Panc1 (cell line): ENCODE data around the gene RPS13. TPM values are rescaled to one million over a fixed set of nuclear protein-coding genes. Genes with fewer than 3 reads are reported as not detected.
A peak's percentile ranks its signal among the peaks of the same experiment; 100 is the strongest.

Source experiments
- ATAC-seq: fragments of 200-7000 bp; cut with Tn5 transposase; 2 replicates; pipeline ENCODE4 v1.9.1; 2020; ENCODE audit warnings: mild to moderate bottlenecking, moderate library complexity
- Bru-seq: library from RNA; stranded (reverse); fragments of 400-500 nt; gene quantifications from one replicate; lab custom pipeline; 2021; lab: Mats Ljungman, UMichigan
- BruChase-seq, 2 experiments: library from RNA; stranded (reverse); fragments of 400-500 nt; gene quantifications; one replicate each; lab custom pipeline; 2021; lab: Mats Ljungman, UMichigan
- BruUV-seq: library from RNA; stranded (reverse); fragments of 400-500 nt; replicated peaks from 2 replicates; lab custom pipeline; 2021; lab: Mats Ljungman, UMichigan
- CTCF ChIA-PET: fragments of 300-600 bp; sonication (Branson Sonifier 250); formaldehyde crosslinking; loops from one replicate; lab custom pipeline; 2022; ENCODE audit warnings: antibody characterized with exemption; lab: Charles Lee
- POLR2A ChIA-PET: fragments of 300-600 bp; sonication (Branson Sonifier 250); formaldehyde crosslinking; loops from one replicate; lab custom pipeline; 2022; ENCODE audit warnings: antibody characterized with exemption; lab: Charles Lee
- DNase-seq: peaks from one replicate; pipeline ENCODE4 v3.0.0-alpha.2; 2010; ENCODE audit warnings: low read depth, low spot score
- H3K27ac ChIP-seq: 2 replicates; pipeline ENCODE4 v1.5.1; 2011; ENCODE audit warnings: mild to moderate bottlenecking, low read length, inconsistent platforms
- H3K27me3 ChIP-seq: fragments of 200-500 bp; sonication (Bioruptor generic); 2 replicates; pipeline ENCODE4 v1.6.0; 2014; ENCODE audit warnings: low read length, inconsistent platforms; ENCODE audit not compliant: control insufficient read depth, insufficient read depth
- H3K36me3 ChIP-seq: fragments of 200-500 bp; sonication (Bioruptor generic); 2 replicates; pipeline ENCODE4 v1.5.1; 2014; ENCODE audit warnings: inconsistent platforms, mild to moderate bottlenecking, low read length, moderate library complexity; ENCODE audit not compliant: control insufficient read depth, insufficient read depth
- H3K4me1 ChIP-seq: 2 replicates; pipeline ENCODE4 v1.5.1; 2011; ENCODE audit warnings: inconsistent platforms, mild to moderate bottlenecking, low read length, moderate library complexity; ENCODE audit not compliant: control insufficient read depth, insufficient read depth
- H3K4me3 ChIP-seq, 2 experiments: 2 replicates each; pipeline ENCODE4 v1.5.1; 2011 to 2012; ENCODE audit warnings: low read depth in 2 of 2, low read length in 2 of 2, mild to moderate bottlenecking in 2 of 2, inconsistent platforms in 1 of 2, moderate library complexity in 1 of 2
- H3K9me3 ChIP-seq: fragments of 200-500 bp; sonication (Bioruptor generic); 2 replicates; pipeline ENCODE4 v1.5.1; 2014; ENCODE audit warnings: low read depth, mild to moderate bottlenecking, inconsistent platforms, low read length, moderate library complexity; ENCODE audit not compliant: control insufficient read depth, insufficient read depth
- POLR2AphosphoS5 ChIP-seq: IDR thresholded peaks from 2 replicates; pipeline ENCODE4 v1.6.1; 2012; ENCODE audit warnings: mild to moderate bottlenecking, low read depth, low read length, moderate library complexity
- SIN3A ChIP-seq: IDR thresholded peaks from 2 replicates; pipeline ENCODE4 v1.6.1; 2012; ENCODE audit warnings: low read depth, mild to moderate bottlenecking, low read length, moderate library complexity, borderline replicate concordance; ENCODE audit not compliant: insufficient read depth
- TCF7L2 ChIP-seq: IDR thresholded peaks from 2 replicates; pipeline ENCODE4 v1.6.1; 2011; ENCODE audit warnings: mild to moderate bottlenecking, low read depth, low read length, inconsistent platforms
- in situ Hi-C: cut with HindIII; loops from 2 replicates; pipeline ENCODE4 v1.10.0; 2016; ENCODE audit warnings: low sequenced_read_pairs, low pct_unique_long_range_greater_than_20kb
- intact Hi-C: fragments of 100-400 bp; cut with micrococcal nuclease; formaldehyde crosslinking; loops from one replicate; pipeline ENCODE4 v1.10.0; 2022; ENCODE audit not compliant: unreplicated experiment
- long read RNA-seq: library from polyadenylated mRNA; unstranded; transcript quantifications from one replicate; pipeline ENCODE4 v2.0.0, GENCODE V29; 2021; ENCODE audit not compliant: unreplicated experiment
- polyA plus RNA-seq: library from polyadenylated mRNA; unstranded; fragments of >200 nt; gene quantifications from one replicate; pipeline ENCODE4 v1.2.1, GENCODE V29; 2012; ENCODE audit warnings: missing spikeins; ENCODE audit not compliant: insufficient read length
- total RNA-seq: library from RNA; stranded (reverse); gene quantifications from one replicate; pipeline ENCODE4 v1.2.1, GENCODE V29; 2021; ENCODE audit not compliant: unreplicated experiment
- TF ChIP-seq, protein P1 (sequence below), 2 experiments: IDR thresholded peaks; 2 replicates each; pipeline ENCODE4 v1.6.1; 2011 to 2012; ENCODE audit warnings: low read depth in 2 of 2, control low read depth in 1 of 2, low read length in 1 of 2, mild to moderate bottlenecking in 1 of 2, moderate library complexity in 1 of 2; ENCODE audit not compliant: insufficient read depth in 1 of 2
- TF ChIP-seq, protein P2 (sequence below): fragments of 450-650 bp; IDR thresholded peaks from 2 replicates; pipeline ENCODE4 v1.5.1; 2017; ENCODE audit warnings: mild to moderate bottlenecking

The RPS13 gene
- total RNA-seq (882 TPM), Bru-seq, nascent RNA (percentile 99 among the genes with signal in this experiment), BruChase-seq, experiment 1, labeled RNA remaining after a 2-hour chase (percentile 99 among the genes with signal in this experiment), BruChase-seq, experiment 2, labeled RNA remaining after a 6-hour chase (percentile 100 among the genes with signal in this experiment)
- polyA plus RNA-seq: 1,181 TPM
- long read RNA-seq, transcript RPS13-207 (2 exons, 594 nt): minor isoform, 218 of 755 reads
- long read RNA-seq, transcript RPS13-202 (6 exons, 646 nt): major isoform, 517 of 755 reads
- long read RNA-seq, transcript RPS13-203 (5 exons, 664 nt): minor isoform, 9 of 755 reads
- long read RNA-seq, partial matches to known transcripts: 3 of 755 reads
- long read RNA-seq, other reads (novel, unspliced or antisense): 4 of 755 reads

DNA sequence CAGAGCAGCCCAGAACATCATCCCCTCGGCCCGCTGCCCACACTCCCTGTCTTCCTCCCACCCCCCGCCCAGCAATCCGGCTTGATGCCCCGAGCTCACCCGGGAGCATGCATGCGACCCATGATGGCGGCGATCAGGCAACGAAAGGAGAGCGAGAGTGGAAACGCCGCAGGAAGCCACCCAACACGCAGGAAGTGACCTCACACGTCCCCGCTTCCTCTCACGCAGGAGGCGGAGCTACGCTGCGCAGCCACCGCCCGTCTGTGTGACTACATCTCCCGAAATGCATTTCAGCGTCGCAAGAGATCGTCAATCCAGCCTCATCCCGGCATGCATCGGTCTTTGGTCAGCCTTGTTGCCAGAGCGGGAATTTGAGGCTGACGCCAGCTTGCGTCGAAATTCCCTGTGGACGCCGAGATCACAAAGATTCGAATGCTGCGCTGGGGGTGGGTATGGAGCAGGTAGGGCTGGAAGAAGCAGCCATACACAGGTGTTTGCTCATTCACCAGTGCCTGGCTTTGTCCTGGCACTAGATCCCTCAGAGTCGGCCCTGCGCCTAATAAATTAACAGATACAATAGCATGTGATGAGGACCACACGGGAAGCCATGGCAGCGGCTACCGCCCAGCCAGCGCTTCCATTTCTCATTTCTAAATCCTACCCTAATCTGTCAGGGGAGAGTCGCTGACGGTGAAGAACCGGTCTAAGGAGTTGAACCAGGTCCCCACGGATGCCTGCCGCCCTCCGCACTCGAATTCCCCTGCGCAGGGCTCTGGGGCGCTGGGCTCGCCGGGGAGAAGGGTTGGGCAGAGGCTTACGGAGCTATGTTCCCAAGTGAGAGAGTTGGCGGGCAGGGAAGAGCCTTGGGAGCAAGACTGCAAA, at the start of gene RPS13:
Gene RPS13 (minus strand): TSS at position 148 of the 882 bp plus-strand sequence. CDS start 26 bp downstream, at position 122.
- in situ Hi-C loops: no loop called here
- ATAC-seq (peak; percentile 98), DNase-seq (peak; percentile 95)
- H3K9me3 ChIP-seq: no peaks in the 10 kb centered on the region
- TF ChIP-seq POLR2AphosphoS5: peak; percentile 99
- peak; percentile 90; the same call in 1 of the 2 replicates for TF ChIP-seq SIN3A
- TF ChIP-seq TCF7L2: peak; percentile 53; the same call in 1 of the 2 replicates
- TF ChIP-seq, protein P1, sequence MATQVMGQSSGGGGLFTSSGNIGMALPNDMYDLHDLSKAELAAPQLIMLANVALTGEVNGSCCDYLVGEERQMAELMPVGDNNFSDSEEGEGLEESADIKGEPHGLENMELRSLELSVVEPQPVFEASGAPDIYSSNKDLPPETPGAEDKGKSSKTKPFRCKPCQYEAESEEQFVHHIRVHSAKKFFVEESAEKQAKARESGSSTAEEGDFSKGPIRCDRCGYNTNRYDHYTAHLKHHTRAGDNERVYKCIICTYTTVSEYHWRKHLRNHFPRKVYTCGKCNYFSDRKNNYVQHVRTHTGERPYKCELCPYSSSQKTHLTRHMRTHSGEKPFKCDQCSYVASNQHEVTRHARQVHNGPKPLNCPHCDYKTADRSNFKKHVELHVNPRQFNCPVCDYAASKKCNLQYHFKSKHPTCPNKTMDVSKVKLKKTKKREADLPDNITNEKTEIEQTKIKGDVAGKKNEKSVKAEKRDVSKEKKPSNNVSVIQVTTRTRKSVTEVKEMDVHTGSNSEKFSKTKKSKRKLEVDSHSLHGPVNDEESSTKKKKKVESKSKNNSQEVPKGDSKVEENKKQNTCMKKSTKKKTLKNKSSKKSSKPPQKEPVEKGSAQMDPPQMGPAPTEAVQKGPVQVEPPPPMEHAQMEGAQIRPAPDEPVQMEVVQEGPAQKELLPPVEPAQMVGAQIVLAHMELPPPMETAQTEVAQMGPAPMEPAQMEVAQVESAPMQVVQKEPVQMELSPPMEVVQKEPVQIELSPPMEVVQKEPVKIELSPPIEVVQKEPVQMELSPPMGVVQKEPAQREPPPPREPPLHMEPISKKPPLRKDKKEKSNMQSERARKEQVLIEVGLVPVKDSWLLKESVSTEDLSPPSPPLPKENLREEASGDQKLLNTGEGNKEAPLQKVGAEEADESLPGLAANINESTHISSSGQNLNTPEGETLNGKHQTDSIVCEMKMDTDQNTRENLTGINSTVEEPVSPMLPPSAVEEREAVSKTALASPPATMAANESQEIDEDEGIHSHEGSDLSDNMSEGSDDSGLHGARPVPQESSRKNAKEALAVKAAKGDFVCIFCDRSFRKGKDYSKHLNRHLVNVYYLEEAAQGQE (IDR thresholded peaks at IDR 0.05; ENCODE audit: insufficient read depth in 1 of 2, low read depth in 2 of 2, low read length in 1 of 2): 0 out of 4 replicates have a peak, but pooled peaks of 1 of the 2 experiments have one; percentile 2
- TF ChIP-seq, protein P2, sequence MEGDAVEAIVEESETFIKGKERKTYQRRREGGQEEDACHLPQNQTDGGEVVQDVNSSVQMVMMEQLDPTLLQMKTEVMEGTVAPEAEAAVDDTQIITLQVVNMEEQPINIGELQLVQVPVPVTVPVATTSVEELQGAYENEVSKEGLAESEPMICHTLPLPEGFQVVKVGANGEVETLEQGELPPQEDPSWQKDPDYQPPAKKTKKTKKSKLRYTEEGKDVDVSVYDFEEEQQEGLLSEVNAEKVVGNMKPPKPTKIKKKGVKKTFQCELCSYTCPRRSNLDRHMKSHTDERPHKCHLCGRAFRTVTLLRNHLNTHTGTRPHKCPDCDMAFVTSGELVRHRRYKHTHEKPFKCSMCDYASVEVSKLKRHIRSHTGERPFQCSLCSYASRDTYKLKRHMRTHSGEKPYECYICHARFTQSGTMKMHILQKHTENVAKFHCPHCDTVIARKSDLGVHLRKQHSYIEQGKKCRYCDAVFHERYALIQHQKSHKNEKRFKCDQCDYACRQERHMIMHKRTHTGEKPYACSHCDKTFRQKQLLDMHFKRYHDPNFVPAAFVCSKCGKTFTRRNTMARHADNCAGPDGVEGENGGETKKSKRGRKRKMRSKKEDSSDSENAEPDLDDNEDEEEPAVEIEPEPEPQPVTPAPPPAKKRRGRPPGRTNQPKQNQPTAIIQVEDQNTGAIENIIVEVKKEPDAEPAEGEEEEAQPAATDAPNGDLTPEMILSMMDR: no peak
- POLR2A ChIA-PET: interaction anchor here (0.6 to 0.8 kb wide), 5 partner anchors 12 to 1558 kb away, joined by 3 to 8 read pairs (median 4); no protein-coding TSS in a partner anchor
- H3K27ac ChIP-seq: peak within 1 kb of the TSS; percentile 98
- peaks cover 18% of the 10 kb centered on the region for H3K4me1 ChIP-seq
- TSS peak; percentile 98 for BruUV-seq
- no peaks in the 10 kb centered on the region for H3K27me3 ChIP-seq
- peak within 1 kb of the TSS; percentile 97 to 98 for H3K4me3 ChIP-seq
- intact Hi-C loops: no loop called here
- H3K36me3 ChIP-seq: peaks cover 29% of the 10 kb centered on the region
- CTCF ChIA-PET: interaction anchor here (1.1 kb wide), 1 partner anchor 126 kb away, joined by 3 read pairs; no protein-coding TSS in a partner anchor

DNA sequence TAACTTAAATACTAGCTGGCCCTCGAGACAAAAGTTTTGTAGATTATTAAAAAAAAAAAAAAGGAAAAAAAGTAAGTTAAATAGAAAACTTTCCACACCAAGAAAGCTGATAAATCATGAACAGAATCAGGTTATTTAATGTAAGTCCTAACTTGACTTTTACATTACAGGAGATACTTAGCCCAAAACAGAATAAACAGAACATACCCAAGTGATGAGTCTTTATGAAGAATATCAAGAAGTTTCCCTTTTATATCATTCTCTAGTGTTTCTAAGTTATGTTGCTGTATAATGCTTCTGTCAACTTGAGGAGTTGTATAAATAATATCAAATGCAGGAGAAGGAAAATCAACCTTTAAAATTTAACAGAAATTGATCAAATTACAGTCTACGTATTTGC, 44.5 kb upstream of the RPS13 start:
- H3K27ac ChIP-seq: no peak overlapping the region
- H3K9me3 ChIP-seq: no peaks in the 10 kb centered on the region
- ChIA-PET CTCF (no interaction called here), POLR2A (no interaction called here)
- in situ Hi-C loops (no loop called here), intact Hi-C loops (no loop called here)
- DNase-seq: no peak
- TF ChIP-seq, protein P2: no peak
- TF ChIP-seq SIN3A (no peak), TCF7L2 (no peak), POLR2AphosphoS5 (no peak)
- TF ChIP-seq, protein P1 (IDR thresholded peaks at IDR 0.05; ENCODE audit: insufficient read depth in 1 of 2, low read depth in 2 of 2, low read length in 1 of 2): no peak
- no peaks in the 10 kb centered on the region for H3K27me3 ChIP-seq
- no peak for ATAC-seq
- H3K4me3 ChIP-seq: no peak overlapping the region
- peaks cover 16% of the 10 kb centered on the region for H3K36me3 ChIP-seq
- BruUV-seq: no TSS peak
- no peaks in the 10 kb centered on the region for H3K4me1 ChIP-seq
